Measurements from ENCODE around the gene TRAIP.
A peak's percentile ranks its signal among the peaks of the same experiment; 100 is the strongest.

Gene TRAIP

DNA sequence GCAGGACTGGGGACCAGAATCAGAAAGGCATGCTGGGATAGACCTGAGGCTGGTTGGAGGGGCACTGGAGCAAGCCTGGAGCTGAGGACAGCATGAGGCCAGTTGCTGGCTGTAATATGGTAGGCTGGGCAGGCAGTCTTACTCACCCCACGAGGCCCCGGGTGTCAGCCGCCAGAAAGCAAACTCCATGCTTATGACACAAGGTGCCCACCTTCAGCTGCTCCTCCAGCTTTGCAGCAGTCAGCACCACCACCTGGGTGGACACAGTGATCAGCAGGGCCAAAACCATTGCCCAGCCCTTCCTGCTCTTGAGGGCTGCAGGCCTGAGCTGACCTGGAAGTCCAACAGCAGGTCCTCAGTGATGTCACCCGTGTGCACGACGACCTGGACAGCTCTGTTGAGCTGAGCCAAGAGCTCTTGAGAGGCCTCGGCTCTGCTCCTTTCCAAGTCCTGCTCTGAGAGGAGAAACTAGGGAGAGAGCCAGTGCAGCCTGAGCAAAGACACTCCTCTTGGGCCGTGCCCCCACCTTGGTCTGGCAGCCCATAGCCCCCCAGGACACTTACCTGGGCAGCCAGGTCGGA lies 43.4 kb downstream of the TRAIP start:
- DNase-seq = no peak

DNA sequence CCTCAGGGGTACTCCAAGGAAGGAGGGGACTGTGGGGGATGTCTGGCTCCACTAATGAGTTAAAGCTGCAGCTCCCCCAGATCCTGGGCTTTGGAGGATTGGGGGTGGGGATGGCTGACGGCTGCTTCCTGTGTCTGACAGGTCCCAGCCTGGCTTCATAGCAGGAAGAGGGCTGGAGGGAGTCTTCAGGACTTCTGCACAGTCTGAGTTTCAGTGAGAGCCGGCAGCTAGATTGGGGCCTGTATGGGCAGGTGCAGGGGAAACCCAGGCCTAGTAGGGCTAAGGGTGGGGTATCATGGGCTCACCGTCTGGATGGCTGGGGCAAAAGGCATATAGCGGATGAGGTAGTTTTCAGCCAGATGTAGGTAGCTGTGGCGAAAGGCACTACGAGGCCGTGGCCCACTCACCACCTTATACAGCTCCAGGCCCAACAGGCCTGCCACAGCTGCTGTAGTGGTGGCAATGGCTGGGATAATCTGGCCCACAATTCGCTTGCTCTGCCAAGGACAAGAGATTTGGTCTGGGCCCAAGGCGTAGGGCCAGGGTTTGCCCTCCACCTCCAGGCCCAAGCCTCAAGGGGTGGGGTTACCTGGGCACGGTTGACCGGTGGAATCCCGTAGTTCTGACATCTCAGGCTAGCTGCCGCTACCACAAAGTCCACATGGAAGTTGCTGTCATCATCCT lies 48.8 kb downstream of the TRAIP start:
- no peak for DNase-seq

DNA sequence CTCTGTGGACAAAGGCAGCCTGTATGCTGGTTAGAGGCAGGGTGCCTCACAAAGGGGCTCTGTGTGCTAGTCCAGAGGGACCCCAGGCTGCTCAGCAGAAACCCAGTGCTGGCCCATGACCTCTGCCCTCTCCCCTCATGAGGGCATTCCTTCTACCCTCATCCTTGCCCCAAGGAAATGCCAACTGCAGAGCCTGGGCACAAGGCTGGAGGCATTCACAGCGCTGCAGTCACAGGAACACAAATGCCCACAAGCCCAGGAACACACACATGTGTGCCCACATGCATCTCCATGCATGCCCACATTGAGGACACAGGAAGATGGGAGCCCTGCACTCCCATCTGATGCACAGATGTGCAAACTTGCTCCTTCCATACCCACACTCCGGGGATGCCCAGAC lies 49.5 kb downstream of the TRAIP start:
- no peak for DNase-seq

DNA sequence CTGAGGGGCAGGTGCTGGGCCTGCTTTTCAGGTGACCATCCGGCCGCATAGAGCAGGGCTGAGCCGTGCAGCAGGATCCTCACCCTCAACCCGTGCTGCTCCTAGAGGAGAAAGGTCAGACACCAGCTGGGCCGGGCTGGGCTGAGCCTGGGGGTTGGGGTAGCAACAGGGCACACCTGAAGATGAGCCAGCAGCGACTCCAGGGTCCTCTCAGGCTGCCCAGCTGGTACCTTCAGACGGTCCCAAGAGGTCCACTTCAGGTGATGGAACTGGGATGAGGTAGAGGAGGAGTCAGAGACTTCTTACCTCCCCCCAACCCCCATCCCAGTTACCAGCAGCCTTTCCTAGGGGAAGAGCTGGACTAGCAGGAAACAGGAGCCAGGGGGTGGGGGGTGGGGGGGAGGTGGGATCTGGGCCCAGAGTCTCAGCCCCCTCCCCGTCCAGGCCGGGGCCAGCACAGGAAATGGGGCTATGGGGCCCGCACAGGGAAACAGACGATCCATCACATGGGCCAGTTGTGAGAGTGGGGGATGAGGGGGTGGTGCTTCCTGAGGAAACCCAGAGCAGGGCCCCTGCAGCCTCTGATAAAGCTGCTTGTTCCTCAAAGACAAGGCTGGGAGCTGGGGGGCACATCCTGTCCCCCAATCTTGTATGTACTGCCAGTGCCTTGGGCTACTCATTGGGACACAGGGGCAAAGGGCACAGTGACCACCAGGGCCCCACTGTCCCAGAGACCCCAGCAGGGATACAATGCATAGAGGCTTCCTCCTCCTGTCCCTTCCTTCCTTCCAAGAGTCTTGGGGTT lies 50.3 kb downstream of the TRAIP start:
- no peak for DNase-seq

DNA sequence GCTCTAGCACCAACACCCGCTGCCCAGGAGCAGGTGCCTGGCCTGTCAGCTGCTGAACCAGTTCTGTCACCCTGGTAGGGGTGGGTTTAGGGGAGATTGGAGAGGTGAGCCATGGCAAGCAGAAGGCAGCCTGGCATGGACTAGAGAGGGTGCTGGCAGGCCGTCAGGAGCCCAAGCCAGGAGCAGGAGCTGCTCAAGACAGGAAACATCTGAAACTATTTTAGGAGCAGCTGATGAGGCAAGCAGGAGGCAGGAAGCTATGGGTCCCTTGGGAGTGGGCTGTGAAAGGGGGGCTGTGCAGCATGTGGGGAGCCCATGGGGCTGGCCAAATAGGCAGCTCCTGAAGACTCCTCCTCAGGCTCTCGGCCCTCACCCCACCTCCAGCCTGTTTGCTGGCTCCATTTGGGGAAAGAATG lies 51.0 kb downstream of the TRAIP start:
- DNase-seq = peak; percentile 61

DNA sequence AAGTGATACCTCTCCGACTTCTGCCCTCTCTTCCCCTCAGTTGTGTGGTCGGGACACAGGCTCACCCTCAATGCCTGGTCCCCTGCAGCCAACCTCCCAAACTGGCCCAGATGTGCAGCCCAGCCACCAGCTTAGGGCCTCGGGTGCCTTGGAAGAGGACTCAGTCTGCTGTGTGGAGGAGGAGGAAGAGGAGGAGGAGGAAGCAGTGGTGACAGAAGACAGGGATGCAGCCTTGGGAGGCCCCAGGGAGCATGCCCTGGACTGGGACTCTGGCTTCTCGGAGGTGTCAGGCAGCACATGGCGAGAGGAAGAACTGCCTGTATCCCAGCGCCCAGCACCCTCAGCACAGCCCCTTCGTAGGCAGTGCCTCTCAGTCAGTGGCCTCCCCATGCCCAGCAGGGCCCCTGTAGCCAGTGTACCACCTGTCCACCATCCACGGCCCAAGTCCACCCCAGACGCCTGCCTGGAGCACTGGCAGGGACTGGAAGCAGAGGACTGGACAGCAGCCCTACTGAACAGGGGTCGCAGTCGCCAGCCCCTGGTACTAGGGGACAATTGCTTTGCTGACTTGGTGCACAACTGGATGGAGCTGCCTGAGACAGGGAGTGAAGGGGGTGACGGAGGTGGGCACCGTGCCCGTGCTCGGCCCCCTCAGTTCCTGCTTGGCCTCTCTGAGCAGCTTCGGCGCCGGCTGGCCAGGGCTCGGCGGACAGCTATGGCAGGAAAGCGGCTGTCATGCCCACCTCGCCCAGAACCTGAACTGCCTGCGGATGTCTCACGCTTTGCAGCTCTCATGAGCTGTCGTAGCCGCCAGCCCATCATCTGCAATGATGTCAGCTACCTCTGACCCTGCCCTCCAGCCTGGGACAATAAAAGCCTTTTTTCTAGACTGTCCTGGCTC lies 52.0 kb downstream of the TRAIP start:
- DNase-seq = no peak

DNA sequence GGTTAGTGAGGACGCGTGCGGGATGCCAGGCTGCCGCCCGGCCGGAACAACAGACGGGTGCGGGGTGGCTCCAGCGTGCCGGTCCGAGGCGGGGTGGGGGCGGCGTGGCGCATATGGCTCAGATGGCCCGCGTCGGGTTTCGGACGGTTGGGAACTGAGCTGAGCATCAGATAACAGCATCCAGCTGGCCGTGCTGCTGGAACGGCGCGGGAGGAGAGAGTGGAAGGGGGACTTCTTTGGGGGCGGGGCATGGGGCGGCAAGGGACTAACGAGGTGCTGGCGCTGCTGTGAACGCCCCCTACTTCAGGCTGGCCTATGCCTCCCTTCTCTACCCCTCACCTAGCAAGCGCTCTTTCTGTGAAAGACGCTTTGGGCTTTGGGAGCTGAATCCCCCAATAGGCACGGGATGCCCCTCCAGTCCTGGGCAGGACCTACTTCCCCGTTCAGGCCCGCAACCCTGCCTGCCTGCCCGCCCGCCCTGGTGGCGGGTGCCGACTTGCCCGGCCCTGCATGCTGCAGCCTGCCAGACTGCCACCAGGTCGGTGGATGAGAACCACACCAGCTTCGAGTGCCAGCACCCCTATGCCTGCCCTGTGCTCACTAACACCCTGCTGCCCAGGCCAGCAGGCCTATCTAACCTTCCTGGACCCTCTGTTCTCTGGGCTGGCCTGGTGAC lies 52.8 kb downstream of the TRAIP start:
- no peak for DNase-seq

DNA sequence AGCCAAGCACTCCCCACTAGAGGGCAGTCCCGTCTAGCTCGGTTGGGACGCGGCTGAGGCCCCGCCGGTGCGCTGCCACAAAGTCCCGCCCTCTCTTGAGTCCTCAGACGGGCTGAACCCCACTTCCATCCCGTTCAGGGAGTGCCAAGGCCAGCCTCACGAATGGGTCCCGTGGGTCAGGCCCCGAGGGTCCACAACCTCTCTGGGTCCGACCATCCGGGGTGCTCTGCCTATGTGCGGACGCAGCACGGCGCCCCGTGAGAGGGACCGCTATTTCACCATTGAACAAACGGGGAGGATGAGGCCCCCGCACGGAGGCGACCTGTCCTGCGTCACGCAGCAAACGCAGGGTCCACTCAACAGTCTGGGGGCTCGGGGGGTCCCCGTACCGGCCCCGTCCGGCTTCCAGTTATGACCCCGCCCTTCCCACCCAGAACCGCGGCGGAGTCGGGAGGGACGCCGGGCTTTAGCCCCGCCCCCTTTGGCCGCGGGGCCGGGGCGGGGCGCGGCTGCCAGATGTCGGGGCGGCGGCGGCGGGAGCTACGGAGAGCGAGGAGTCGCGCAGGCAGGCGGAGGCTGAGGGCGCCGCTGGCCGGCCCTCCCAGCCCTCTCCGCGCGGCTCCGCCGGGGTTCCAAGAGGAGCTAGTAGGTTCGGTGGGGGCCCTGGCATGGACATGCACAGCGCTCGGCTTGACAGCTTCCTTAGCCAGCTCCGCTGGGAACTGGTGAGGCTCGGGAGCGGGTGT lies 53.5 kb downstream of the TRAIP start, which contains the start of gene INKA1:
TSS of gene INKA1 (plus strand) at position 543 of the 746 bp plus-strand sequence. CDS start at position 675, 132 bp downstream.
- peak; percentile 12 for DNase-seq

DNA sequence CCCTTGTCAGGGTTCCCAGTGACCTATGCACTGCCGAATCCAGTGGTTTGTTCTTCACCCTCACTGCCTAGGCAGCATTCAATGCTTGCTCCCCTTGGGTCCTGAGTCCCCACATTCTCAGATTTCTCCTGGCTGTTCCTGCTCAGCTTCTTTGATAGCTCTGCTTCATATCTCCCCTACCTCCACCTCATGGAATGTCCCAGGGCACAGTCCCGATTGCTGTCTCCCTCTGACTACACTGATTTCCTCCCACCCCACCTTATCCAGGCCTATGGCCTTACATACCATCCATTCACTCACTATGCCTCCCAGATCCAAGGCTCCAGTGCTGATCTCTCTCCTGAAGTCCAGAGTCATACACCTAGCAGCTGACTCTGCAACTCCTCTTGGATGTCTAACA lies 55.2 kb downstream of the TRAIP start:
- DNase-seq = no peak

DNA sequence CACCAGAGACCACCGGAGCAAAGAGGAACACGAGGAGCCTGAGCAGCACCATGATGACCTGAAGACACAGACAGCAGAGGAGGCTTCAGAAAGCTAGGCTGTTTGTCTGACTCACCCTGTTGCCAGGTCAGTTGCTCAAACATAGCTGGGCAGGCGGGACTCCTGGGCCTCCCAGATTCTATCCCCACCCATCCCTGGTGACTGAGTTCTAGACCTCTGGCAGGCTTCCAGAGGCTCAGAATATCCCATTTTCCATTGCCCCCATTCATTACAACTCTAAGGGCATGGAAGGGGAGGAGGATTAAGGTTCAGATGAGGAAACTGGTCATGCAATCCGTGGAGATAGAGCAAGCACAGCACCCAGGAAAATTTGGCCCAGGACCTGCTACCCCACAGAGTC lies 56.6 kb downstream of the TRAIP start, which contains the start of gene CDHR4:
TSS of gene CDHR4 (minus strand) at position 113 of the 400 bp plus-strand sequence. CDS start at position 52, 61 bp downstream.
- DNase-seq = no peak

DNA sequence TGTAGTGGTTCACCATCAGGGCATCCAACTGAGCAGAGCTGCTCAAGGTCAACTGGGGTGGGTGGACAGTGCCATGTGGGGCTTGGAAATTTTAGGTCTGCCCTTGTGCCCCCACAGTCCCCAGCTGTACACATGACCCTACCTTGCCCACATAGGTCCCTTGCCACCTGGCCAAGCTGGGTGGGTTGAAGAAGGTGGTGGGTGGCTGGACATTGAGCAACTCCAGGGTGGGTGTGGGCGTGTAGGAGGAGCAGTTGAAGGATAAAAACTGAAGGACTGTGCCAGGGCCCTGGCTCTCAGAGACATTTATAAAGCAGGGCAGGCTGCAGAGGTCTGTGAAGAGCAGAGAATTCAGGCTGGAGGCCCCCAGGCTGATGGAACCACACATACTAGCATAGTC lies 57.3 kb downstream of the TRAIP start:
- DNase-seq = no peak

DNA sequence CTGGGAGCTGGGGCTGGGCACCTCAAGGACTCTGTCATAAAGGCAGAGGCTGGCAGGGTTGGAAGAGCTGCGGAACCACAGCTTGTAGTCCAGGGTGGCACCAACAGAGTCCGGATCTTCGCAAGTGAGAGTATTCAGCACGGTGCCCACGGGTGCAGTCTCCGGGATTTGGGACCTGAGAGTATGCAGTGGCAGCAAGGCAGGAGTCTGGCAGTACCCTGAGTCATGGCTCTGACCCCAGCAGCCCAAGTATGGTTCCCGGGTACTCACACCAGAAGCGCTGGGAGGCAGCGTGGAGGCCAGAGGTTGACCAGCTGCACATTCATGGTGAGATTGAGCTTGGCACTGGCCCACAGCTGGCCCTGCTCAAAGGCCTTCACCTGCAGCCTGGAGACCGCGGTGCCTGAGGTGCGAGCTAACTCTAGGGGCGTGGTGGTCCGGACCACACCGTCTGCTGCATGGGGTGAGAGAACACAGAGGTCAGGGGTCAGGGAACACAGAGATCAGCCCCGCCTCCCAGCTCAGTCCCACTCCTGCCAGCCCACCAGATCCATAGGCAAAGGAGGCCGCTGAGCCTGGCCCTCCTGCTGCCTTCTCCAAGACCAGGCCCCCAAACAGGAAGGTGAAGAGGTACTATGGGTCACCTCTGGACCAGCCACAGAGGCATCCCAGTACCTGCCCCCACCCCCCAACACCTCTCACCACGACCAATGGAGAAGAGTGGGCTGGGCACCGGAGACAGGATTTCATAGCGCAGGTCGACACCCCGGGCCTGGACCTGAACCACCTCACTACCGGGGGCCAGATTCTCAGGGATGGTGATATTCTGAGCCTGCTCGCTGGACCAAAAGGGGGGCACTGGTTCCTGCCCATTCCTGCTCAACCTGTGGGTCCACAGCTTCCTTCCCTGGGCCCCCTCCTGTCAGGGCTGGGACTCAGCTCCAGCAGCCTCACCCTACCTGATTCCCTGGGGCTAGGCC lies 61.1 kb downstream of the TRAIP start:
- no peak for DNase-seq

DNA sequence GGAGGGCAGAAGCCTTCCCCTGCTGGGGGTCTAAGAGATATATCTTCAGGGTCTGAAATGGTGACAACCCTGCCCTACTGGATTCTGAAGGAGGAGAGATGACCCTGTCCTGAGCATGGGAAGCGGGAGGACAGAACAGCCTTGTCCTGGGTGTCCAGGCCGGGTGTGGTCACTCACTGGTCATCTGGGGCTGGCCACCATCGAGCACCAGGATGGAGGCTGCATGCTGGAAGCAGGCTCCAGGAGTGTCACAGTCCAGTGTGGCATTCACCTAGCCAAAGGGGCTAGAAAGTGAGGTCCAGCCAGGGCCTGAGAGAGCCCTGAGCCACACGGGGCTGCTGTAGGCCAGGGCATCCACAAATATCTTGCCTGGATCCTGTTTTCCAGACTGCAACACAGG lies 61.9 kb downstream of the TRAIP start:
- DNase-seq = no peak

DNA sequence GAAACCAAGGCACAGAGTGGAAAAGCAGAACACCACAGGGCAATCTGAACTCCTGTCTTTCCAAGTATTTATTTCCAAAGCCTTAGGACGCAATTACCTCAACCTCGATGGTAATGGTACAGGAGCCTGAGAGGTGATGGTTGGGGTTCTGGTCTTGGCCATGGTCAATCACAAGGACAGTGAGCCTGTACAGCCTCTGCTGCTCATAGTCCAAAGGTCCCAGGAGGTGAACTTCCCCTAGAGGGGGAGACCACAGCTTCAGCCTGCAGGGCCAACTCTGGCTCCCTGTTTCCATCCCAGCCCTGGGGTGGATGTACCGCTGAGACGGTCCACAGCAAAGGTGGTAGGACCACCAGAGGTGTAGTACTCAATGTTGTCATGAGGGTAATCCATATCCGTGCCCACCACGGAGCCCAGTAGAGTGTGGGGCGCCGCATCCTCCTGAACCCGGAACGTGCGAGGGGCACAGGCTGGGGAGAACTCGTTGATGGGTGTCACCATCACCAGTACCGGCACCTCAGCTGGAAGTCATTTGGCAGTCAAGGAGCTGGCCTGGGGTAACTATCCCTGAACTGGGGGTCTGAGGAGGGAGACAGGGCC lies 62.8 kb downstream of the TRAIP start:
- DNase-seq = no peak

DNA sequence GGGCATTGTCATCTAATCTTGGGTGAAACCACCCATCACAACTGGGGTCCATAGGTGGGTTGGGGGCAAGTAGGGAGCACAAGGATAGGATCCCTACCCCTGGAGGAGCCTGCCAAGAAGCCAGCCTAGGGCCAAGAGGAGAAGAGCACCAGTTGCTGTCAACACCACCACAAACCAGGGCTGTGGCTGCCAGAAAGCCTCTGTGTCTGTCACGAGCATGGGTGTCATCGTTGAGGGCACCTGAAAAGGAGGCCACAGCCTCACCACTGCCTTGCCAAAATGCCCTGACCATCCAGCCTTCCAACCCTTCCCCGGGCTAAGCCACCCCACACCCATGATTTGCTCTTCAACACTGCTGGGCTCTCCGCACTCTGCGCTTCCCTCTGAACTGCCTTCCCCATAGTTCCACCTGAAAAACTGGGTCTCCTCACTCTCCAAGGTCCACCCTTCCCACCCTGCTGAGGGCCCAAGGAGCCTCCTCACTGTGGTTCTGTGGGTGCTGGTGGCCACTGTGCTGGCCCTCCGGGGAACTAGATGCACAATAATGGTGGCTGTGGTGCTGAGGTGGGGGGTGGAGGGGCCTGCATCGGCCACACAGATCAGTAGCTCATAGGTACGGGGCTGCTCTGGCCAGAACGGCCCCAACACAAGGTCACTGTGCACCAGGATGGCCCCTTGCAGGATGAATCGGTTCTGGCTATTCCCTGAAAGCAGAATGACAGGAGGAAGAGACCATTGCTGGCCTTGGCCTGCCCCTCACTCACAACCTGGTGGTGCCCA lies 63.8 kb downstream of the TRAIP start:
- no peak for DNase-seq

DNA sequence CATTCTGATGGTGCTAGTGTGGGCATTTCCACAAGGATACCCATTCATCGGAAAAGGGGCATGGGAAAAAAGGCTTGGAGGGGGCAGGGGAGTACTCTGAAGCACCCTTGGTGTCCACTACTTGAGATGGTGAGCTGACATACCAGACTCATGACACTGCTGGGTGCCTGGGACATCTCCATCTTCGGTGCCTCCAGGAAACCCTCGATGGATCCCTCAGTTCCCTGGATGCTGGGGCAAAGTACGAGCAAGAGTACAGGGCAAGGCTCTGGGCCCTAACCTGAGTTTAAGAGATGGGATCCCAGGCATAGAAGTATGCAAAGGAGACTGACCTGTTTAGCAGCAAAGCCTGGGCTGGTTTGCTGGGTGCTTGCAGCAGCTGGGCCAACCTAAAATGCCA lies 64.8 kb downstream of the TRAIP start:
- no peak for DNase-seq

DNA sequence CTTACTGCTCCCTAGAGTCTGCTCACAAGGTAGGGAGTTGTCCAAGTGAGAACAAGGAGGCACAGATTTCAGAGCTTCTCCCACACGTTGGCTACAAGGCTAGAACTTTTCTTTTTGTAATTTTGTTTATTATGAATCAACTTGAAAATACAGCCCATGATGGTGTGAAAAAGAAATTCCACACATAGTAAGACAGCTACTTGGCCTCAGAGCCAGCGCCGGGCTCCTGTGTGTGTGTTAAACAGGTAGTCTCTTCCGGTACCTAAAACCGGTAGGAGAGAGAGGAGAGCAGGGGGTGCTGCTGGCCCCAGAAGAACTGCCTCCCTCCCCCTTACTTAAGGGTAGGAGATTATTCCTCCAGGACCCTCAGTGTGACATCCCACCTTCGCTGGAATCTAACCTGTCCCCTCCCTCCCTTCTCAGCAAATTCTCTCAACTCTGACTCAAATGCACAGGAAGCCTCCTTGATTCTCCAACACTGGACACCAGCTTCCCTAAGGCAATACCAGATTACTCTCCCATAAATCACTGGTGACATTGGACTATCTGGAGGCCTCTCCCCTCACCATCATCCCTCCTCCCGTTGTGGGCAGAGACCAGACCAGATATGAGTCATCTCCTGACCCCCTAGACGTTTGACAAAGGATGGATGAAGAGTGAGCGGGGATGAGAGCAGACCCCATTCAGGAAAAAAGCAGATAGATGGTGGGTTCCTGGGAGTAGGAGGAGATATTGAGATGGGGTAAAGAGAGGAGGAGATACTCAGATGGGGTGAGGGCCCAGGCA lies 65.5 kb downstream of the TRAIP start:
- DNase-seq = no peak

DNA sequence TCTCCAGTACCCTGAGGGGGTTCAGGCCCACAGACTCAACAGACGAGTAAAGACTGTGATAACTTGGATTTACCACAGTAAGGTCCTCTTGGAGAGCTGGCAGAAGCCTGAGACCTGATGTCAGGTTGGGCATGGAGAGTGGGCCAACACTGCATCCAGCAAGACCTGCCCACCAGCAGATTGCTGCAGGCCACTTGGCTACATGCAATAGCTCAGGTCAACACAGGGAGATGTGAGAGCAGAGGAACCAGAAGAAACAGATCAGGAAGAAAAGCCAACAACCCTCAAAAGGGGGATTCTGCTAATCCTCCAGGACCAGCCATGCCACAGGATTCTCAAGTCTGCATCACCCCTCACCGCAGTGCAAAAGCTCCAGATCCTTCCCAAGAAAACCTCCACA lies 68.3 kb downstream of the TRAIP start:
- no peak for DNase-seq

Measured in NCI-H446 treated with DMSO at 0.1 percent for 48 hours (cell line).